HG03565 (cell line): ENCODE data around the gene METTL21C.

Source experiments
- ATAC-seq: cut with Tn5 transposase; IDR thresholded peaks from one replicate; pipeline ENCODE4 v1.9.1; 2021; ENCODE audit warnings: mild to moderate bottlenecking, moderate library complexity; ENCODE audit not compliant: unreplicated experiment

The METTL21C gene

DNA sequence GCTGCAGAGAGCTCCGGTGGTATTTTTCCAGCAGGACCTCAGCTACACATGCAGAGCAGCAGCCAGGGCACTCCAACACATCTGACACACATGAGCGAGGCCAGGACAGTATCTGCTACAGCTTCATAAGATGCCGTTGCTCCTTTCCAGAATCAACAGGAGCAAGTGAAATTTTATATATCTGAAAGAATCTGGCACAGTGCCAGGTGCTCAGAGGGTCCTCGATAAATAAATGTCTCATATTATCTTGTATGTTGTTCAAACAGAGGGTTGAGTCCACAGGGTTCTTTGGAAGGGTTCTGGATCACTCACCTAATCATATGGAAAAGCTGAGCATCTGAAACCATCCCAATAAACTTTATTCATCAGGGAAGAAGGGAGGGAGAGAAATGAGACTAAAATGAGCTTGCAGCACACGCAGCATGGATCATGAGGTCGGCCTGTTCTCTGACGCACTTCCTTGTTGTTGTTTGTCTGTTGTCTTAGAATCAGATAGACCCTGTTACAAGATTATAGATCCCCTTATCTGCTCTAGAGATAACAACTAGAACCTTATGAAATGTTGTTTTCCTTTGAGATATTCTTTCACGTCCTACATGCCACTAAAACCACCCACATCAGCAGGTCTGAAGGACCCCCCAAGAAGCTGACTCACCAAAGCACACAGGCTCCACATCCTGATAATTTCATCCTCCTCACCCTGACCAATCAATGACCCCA lies 3.2 kb upstream of the METTL21C start:
- no peak for ATAC-seq

DNA sequence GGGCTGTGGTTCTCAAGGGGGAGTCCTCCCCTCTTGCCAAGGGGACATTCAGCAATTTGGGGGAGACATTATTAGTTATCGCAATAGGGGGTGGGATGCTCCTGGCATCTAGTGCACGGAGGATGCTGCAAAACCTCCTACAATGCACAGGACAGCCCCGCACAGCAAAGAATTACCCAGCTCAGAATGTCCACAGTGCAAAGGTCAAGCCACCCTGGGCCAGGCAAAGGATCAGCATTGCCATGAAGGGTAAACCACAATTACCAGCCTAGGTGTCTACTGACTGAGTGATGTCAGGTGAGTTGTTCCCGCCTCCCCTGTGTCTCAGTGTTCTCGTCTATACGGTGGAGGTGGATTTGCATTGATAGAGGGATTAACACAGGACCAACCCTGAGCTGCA lies 2.4 kb upstream of the METTL21C start:
- no peak for ATAC-seq

DNA sequence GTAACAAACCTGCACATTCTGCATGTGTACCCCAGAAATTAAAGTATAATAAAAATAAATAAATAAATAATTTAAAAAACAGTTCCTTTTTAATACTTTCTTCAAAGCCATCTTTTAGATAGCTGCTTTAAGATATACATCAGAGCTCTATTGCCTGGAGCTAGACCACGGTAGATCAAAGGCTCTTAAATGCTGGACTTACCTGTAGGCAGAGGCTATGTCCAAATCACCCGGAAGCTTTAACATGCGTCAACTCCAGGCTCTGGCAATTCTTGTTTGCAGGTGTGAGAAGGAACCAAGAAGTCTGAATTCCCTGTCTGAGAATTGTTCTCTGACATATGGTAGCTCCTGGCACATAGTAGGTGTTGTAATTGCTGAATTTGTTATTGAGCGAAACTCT lies 1.6 kb upstream of the METTL21C start:
- ATAC-seq = no peak

DNA sequence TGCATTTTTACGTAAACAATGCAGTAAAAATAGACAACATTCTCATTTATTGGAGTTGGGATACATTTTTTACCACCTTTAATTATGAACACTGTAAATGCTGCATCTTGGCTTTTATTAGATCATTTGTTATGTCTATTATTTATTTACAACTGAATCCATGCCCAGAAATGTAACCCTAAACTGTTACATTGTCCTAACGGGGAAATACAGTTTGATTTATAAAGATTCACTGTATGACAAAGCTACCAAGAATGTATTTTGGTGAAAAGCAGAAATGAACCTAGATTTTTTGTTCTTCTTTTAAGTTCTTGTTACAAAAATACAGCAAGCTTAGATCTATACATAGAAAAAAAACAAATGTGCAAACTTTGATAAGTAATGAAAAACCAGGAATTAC lies 1.1 kb downstream of the METTL21C start:
- no peak for ATAC-seq

DNA sequence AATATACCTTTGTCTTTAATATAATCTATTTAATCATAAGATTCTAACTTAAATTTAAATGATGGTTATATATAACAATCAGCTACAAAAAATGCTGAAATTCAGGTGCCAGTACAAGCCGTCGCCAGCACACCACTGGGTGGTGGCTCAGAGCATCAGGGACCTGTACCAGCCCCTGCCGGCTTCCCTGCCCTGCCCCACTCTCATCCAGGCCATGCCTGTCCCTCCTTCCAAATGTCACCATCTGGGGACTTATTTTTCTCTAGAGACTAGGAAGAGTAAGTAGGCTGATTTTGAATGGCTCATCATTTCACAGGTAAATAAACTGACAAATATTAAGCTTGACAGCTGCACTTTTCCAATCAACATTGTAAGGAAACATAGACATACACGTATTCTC lies 1.6 kb downstream of the METTL21C start:
- no peak for ATAC-seq

DNA sequence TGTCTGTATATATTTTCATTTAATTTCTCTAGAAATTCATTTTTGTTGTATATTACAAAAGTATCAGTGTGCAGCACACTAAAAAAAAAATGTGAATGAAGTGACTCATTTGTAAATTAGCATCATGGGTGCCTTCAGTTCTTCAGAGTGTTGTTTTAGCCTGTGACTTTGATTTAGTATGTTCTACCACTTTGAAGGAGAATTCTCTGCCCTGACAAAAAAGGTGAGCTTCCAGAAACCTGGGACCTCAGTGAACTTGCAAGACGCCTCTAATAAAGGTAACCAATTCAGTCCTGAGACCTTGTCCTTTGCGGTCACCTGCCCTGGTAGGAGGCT lies 2.4 kb downstream of the METTL21C start:
- ATAC-seq = no peak

DNA sequence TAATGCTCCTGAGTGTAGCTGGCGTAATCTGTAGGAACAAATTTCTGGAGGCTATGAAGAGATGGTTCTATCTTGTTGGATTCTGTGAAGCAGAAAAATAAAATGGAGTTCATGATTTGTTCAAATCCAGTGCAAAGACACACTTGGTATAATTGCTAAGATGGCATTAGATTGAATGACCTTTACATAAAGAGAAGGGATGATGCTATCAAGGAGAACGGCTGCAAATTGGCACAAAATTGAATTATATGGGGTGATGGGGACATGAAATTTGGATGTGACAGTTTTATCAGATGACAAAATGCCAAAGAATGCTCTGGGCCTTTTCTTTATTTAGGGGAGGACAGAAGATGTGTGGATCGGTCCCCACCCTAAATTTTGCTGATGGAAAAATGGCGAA lies 4.0 kb downstream of the METTL21C start:
- no peak for ATAC-seq

DNA sequence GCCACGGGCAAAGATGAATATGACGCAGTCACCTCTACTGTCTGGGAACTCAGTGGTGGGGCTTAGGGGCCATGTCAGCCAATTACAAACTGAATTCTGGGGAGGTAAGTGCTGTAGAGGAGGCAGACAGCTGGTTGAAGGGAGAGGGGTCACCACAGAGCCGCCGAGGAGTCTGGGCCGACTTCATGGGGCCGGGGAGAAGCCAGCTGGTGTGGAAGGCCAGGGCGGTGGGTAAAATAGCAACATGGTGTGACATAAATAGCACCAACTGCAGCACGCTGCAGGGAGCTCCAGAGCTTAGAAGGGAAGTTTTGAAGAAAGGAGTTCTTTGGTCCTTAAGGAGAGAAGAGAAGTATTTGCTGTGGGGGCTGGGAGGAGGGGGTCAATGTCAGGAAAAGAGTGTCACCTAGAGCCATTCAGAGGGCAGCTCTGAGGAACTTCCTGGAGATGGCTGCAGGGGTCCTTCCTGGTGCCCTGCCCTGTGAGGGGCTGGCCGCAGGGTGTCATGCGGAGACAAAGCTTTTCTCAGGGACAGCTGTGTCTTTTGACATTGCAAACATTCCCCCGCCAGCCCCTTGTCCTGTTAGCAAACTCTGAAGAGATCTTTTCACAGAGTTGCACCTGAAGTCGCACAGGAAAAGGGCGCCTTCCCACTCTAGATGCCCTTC lies 6.4 kb downstream of the METTL21C start:
- ATAC-seq = no peak

DNA sequence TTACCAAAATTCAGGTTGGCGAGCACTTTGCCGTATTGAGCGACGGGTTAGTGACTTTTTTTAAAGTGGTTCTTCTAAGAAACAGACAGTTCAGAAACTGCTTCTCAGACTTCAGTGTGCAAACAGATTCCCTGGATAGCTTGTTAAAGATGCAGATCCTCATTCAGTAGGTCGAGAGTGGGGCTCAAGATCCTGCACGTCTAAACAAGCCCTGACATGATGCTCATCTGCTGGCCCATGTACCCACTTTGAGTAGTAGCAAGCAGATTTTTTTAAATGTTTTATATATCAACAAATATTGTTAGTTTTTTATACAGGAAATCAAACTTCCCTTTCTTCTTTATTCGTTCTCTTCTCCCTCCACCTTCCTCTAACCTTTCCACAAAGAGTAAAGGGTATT lies 7.3 kb downstream of the METTL21C start:
- ATAC-seq = no peak

DNA sequence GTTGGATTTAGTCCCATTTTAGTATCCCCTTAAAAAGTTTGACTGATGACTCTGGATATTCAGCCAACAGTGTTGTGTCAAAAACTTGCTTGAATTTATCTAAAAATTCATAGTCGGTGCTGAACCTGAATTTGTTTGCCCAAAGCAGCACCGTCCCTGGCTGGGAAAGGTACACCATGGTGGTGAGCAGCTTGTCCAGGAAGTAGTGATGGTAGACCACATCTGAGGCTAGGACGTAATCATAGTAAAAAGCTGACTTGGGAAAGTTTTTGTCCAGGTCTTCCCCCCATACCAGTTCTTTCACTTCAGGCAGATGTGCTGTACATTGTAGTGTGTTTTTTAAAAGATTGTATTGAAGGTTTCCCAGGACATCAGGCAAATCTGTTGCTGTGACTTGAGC lies 8.8 kb downstream of the METTL21C start:
- no peak for ATAC-seq

DNA sequence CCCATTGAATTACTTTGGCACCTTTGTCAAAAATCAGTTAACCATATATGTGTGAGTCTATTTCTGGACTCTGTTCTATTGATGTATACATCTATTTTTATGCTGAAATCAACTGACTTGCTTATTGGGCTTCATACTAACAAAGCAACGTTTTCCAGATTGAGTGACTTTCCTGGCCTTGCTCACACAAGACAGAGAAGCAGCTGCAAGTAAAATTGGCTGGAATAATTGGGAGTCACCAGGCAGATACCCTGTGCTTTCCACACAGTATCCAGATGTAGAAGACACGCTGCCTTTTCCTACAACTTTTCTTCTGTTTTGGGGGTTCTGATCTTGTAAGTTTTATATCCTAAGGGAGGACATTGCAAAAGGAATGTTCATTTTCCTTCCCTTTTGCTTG lies 11.2 kb downstream of the METTL21C start:
- ATAC-seq = no peak

DNA sequence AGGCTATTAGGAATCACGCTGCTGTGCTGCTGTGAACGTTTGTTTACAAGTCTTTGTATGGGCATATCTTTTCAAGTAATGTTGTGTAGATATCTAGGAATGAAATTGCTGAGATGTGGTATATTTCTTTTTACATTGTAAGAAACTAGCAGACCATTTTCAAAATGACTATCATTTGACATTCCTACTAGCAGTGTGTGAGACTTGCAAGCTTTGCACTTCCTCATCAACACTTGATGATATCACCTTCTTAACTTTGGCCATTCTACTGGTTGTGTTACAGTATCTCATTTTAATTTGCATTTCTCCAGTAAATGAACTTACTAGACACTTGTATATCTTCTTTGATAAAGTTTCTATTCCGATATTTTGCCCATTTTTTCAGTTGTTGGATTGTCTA lies 12.1 kb downstream of the METTL21C start:
- no peak for ATAC-seq

DNA sequence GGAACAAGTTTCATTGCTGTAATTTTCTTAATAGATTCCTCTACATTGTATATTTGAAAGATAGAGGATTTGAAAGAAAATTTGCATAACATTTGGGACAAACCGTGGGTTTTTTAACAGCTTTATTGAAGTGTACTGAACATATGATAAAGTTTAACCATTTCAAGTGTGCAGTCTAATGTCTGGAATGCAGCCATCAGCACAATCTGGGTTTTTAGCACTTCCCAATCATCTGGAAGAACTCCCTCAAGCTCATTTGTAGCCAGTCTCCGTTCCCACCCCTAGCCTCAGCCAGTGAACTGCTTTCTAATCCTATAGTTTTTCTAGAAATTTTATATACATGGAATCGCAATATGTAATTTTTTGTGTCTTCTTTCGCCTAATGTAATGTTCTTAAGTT lies 12.6 kb downstream of the METTL21C start:
- no peak for ATAC-seq

DNA sequence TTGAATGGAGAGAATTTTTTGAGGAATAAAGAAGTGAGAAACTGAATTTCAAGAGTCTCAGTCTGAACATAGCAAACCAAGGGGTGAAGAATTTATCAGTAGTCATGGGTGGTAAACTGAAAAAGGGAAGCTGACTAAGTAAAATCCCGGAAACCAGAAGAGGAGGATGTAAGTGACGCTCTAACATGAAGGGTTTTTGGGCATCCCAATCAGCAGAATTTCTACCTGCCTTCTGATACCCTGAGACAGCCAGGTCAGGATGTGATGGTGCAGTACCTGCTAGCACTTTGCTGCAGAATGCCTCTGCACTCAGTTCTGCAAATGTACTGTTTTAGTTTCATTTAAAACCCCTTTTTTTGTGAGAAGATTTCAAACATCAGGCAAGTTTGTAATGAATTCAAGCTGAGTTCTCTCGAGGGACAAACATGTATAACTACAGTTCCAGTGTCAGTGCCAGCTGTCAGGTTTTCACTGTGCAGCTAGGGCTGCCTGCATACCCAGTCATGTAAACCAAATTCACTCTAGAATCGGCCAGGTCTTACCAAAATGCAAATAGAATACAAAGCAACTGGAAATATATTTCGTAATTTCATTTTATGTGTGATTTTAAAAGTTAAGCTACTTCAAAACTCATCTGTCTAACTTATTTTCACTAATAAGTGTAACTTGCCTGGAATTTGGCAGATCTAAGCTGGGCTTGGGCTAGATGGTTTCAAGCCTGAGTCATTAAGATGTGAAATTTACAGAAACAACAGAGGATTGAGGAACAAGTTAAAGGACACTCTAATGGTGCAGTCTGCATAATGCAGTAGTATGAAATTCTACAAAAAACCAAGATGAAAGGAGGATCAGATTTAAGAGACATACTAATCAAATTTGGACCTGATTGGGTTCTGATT lies 13.8 kb downstream of the METTL21C start:
- no peak for ATAC-seq

DNA sequence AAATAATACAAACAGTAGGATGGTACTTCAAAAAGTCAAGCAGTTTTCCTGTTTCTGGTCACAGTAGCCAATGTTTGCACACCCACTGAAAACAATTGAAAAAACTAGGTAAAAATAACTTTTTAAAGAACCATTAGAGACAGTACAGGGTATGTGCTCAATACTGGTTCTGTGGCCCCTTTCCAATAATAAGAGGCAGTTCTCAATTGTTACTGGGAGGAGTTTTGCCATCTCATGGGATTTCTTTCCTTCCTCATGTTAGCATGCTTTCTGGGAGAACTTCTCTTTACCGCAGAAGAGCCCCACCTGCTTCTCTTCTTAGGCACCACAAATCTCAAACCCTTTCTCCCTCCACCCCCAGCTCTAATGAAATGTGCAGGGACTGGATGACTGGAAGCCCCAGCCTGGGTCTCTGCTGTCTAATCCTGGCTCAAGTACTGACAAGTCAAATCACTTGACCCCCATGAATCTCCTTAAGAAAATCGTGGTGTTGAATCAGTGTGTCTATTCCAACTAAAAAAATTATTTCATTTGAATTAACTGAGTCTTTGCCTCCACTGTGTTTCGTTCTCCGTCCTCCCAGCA lies 14.6 kb downstream of the METTL21C start:
- no peak for ATAC-seq

DNA sequence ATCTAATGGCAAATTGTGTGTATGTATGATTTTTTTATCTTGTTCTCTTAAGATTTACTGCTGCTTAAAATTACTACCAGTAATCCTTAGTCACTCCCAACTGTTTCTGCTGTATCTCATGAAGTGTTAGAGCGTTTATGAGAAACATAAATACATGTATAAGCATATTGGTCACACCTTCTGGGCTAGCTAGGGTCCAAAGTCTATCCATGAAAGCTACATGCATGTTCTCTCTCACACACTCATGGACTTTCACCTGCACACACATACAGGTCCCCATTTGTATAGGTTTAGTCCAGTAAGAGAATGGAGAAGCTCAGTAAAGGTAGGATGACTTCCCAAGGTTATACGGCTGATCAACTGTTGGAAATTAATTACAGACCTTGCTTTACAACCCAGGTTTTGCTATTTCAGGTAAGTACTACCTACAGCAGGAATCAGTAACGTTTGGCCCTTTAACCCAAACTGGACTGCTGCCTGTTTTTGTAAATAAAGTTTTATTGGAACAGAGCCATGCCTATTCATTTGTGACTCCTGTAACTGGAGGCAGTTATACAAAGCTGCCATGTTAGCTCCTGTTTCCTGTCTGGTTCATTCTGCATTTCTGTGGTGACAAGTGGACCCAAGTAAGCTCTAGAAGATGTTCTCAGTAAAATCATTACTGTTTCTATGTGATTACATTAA lies 15.3 kb downstream of the METTL21C start:
- ATAC-seq = no peak

DNA sequence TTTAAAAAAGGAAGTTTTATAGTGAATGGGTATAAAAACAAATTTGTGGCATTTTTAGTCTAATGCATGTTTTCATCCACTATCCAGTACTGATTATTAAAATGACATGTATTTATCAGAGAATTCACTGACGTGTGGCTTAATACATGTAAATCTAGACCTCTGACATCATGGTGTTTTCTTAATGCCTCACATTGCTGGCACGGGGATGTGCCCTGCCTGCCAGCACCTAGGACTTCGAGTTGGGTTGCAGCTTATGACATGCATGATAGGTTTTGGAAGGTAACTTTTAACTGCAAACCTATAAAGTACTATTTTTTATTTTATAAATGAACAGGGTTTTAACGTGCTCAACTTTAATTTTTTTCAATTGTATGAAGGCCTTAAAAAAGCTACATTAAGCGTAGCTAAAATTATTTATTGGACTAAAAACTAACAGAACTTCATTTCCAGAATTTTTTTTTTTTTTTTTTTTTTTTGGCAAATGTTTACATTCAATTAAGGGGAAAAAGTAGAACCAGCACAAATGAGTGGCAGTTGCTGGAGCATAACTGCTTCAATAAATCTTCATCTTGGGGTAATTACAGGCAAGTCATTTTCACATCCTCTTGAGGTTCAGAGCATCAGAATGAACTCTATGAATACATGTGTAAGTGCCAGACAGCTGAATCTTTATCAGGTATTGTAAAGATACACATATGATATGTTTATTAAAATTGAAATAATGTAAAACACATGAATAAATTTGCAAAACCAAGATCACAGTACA lies 16.3 kb downstream of the METTL21C start:
- no peak for ATAC-seq

DNA sequence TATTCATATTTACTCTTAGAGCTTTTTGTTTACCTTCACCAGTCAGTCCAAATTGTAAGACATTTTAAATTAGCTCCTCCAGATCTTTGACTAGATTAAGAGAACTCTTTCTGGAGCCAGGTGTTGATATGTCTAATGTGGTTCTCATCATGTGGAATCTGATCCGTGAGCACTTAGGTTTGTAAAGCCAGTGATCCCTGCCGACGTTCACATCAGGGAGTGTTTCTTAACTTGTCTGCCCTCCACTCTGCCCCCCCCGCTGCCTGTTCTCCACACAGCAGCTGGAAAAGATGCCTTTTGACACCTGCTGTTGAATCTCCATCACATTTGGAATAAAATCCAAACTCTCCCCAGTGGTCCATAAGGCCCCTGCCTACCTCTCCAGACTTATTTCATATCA lies 17.7 kb downstream of the METTL21C start:
- no peak for ATAC-seq

DNA sequence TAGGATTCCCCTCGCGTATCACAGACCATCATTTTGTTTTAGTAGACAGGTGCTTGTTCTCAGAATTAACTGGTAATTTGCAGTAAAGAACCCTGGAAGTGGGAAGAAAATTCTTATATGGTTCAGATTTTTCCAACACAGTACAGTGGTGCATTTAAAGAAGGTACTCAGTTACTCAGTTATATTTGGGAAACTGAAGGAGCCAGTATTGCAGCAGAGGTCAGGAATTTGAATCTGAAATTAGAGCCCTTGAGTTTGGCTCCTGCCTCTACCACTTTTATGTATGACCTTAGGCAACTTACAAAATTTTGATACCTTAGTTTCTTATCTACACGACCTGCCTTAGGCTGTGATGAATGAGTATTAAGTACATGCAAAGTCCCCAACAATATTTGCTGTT lies 19.7 kb downstream of the METTL21C start:
- no peak for ATAC-seq

DNA sequence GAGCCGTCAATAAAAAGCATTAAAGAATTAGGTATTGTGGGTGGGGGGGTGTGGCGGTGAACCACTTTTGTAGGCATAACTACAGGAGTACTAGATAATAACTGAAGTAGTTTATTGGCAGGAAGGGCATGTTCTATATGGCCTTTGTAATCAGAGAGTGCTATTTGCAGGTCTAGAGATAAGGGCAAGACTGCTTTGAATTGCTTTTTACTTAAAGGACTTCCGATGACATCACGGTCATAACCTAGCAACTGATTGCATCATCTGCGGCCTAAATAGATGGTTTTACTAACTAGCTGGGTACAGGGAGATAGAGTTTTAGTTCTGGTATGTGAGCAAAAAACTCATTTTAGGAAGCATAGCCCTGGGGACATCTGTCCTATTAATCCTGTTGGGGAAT lies 24.7 kb downstream of the METTL21C start:
- ATAC-seq = no peak
